ENCODE measurements around the gene RTN4R.

RTN4R gene

GRCh38 chr22:20226760-20227350 lies 41.3 kb downstream of the RTN4R start:
- DNase-seq: no peak

- DNase-seq: no peak
Observed at GRCh38 chr22:20226077-20226716, 41.9 kb downstream of the RTN4R start.

- DNase-seq: no peak
Observed at GRCh38 chr22:20225693-20225966, 42.5 kb downstream of the RTN4R start.

GRCh38 chr22:20224917-20225692 lies 43.0 kb downstream of the RTN4R start:
- no peak for DNase-seq

GRCh38 chr22:20224256-20224626 lies 43.9 kb downstream of the RTN4R start:
- no peak for DNase-seq

GRCh38 chr22:20223421-20224255 lies 44.5 kb downstream of the RTN4R start:
- no peak for DNase-seq

GRCh38 chr22:20222764-20223420 lies 45.2 kb downstream of the RTN4R start:
- no peak for DNase-seq

- DNase-seq: no peak
Observed at GRCh38 chr22:20221421-20222340, 46.4 kb downstream of the RTN4R start.

- DNase-seq: no peak
Observed at GRCh38 chr22:20220629-20221026, 47.5 kb downstream of the RTN4R start.

- no peak for DNase-seq
Observed at GRCh38 chr22:20219667-20220628, 48.2 kb downstream of the RTN4R start.

- no peak for DNase-seq
Observed at GRCh38 chr22:20218987-20219386, 49.1 kb downstream of the RTN4R start.

- no peak for DNase-seq
Observed at GRCh38 chr22:20218326-20218872, 49.7 kb downstream of the RTN4R start.

GRCh38 chr22:20217563-20217962 lies 50.6 kb downstream of the RTN4R start:
- no peak for DNase-seq

- no peak for DNase-seq
Observed at GRCh38 chr22:20216863-20217499, 51.1 kb downstream of the RTN4R start.

GRCh38 chr22:20215742-20216141 lies 52.4 kb downstream of the RTN4R start:
- no peak for DNase-seq

GRCh38 chr22:20214853-20215252 lies 53.3 kb downstream of the RTN4R start:
- DNase-seq: no peak

- no peak for DNase-seq
Observed at GRCh38 chr22:20213833-20214708, 54.0 kb downstream of the RTN4R start.

GRCh38 chr22:20212754-20213699 lies 55.1 kb downstream of the RTN4R start:
- no peak for DNase-seq
